ENCODE results near the gene XIST. TPM values are rescaled to one million over a fixed set of nuclear protein-coding genes. Genes with fewer than 3 reads are reported as not detected.
"Not testable (repeated sequence)": the region's sequence is repeated elsewhere in the genome, so short reads cannot be mapped to it uniquely, and the experiment has no call there.

The XIST gene
- total RNA-seq, 1 donor from 2014 or later = 0.03 TPM

GRCh38 chrX:73817393-73818199 lies 34.9 kb downstream of the XIST start:
- intact Hi-C loops (cut with DNase I) = no loop called here
- no peaks in the 10 kb centered on the region for H3K9me3 ChIP-seq
- DNase-seq (no peak), ATAC-seq (no peak)
- H3K36me3 ChIP-seq = no peaks in the 10 kb centered on the region
- no peak overlapping the region for H3K27ac ChIP-seq
- H3K27me3 ChIP-seq (ENCODE audit: low read depth) = no peaks in the 10 kb centered on the region
- TF ChIP-seq CTCF (IDR thresholded peaks at IDR 0.05) = no peak
- no peak overlapping the region for H3K4me3 ChIP-seq
- H3K4me1 ChIP-seq = no peaks in the 10 kb centered on the region

GRCh38 chrX:73812256-73812655 lies 40.3 kb downstream of the XIST start:
- no peak for ATAC-seq
- no peaks in the 10 kb centered on the region for H3K4me1 ChIP-seq
- no peaks in the 10 kb centered on the region for H3K27me3 ChIP-seq (ENCODE audit: low read depth)

GRCh38 chrX:73804109-73804508 lies 48.4 kb downstream of the XIST start:
- intact Hi-C loops (cut with DNase I); H3K36me3 ChIP-seq; H3K27ac ChIP-seq; H3K9me3 ChIP-seq; DNase-seq; H3K4me3 ChIP-seq; ATAC-seq; H3K27me3 ChIP-seq (ENCODE audit: low read depth); H3K4me1 ChIP-seq: not testable (repeated sequence)

More at GRCh38 chrX:73812256-73812655, 40.3 kb downstream of the XIST start:
- H3K36me3 ChIP-seq = no peaks in the 10 kb centered on the region
- DNase-seq = no peak
- H3K9me3 ChIP-seq = no peaks in the 10 kb centered on the region
- no peak overlapping the region for H3K27ac ChIP-seq
- no peak for TF ChIP-seq CTCF (IDR thresholded peaks at IDR 0.05)
- no peak overlapping the region for H3K4me3 ChIP-seq
- intact Hi-C loops (cut with DNase I) = no loop called here

GRCh38 chrX:73799888-73800287 lies 52.6 kb downstream of the XIST start:
- no peaks in the 10 kb centered on the region for H3K36me3 ChIP-seq
- intact Hi-C loops (cut with DNase I) = no loop called here
- no peak for TF ChIP-seq CTCF (IDR thresholded peaks at IDR 0.05)
- ATAC-seq (no peak), DNase-seq (no peak)
- no peaks in the 10 kb centered on the region for H3K27me3 ChIP-seq (ENCODE audit: low read depth)
- no peak overlapping the region for H3K4me3 ChIP-seq
- H3K27ac ChIP-seq = no peak overlapping the region
- H3K4me1 ChIP-seq = no peaks in the 10 kb centered on the region
- H3K9me3 ChIP-seq = no peaks in the 10 kb centered on the region

GRCh38 chrX:73792511-73792910 lies 60.0 kb downstream of the XIST start:
- H3K9me3 ChIP-seq; H3K4me1 ChIP-seq; intact Hi-C loops (cut with DNase I); H3K27me3 ChIP-seq (ENCODE audit: low read depth); ATAC-seq; DNase-seq; H3K27ac ChIP-seq; H3K4me3 ChIP-seq; H3K36me3 ChIP-seq: not testable (repeated sequence)

GRCh38 chrX:73785493-73785892 lies 67.0 kb downstream of the XIST start:
- no peak for TF ChIP-seq CTCF (IDR thresholded peaks at IDR 0.05)
- H3K27ac ChIP-seq = no peak overlapping the region
- no peaks in the 10 kb centered on the region for H3K9me3 ChIP-seq
- intact Hi-C loops (cut with DNase I) = no loop called here
- H3K36me3 ChIP-seq = no peaks in the 10 kb centered on the region
- no peak overlapping the region for H3K4me3 ChIP-seq
- no peaks in the 10 kb centered on the region for H3K4me1 ChIP-seq
- DNase-seq = no peak
- H3K27me3 ChIP-seq (ENCODE audit: low read depth) = no peaks in the 10 kb centered on the region
- no peak for ATAC-seq
